Superior temporal gyrus (tissue), 1 donor: ENCODE results near the gene HNRNPD.
"Not testable (repeated sequence)": the region's sequence is repeated elsewhere in the genome, so short reads cannot be mapped to it uniquely, and the experiment has no call there.

Source experiments
- DNase-seq: peaks from one replicate; pipeline ENCODE4 v3.0.0-alpha.2; 2016; ENCODE audit errors: extremely low spot score

Gene HNRNPD, protein sequence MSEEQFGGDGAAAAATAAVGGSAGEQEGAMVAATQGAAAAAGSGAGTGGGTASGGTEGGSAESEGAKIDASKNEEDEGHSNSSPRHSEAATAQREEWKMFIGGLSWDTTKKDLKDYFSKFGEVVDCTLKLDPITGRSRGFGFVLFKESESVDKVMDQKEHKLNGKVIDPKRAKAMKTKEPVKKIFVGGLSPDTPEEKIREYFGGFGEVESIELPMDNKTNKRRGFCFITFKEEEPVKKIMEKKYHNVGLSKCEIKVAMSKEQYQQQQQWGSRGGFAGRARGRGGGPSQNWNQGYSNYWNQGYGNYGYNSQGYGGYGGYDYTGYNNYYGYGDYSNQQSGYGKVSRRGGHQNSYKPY

DNA sequence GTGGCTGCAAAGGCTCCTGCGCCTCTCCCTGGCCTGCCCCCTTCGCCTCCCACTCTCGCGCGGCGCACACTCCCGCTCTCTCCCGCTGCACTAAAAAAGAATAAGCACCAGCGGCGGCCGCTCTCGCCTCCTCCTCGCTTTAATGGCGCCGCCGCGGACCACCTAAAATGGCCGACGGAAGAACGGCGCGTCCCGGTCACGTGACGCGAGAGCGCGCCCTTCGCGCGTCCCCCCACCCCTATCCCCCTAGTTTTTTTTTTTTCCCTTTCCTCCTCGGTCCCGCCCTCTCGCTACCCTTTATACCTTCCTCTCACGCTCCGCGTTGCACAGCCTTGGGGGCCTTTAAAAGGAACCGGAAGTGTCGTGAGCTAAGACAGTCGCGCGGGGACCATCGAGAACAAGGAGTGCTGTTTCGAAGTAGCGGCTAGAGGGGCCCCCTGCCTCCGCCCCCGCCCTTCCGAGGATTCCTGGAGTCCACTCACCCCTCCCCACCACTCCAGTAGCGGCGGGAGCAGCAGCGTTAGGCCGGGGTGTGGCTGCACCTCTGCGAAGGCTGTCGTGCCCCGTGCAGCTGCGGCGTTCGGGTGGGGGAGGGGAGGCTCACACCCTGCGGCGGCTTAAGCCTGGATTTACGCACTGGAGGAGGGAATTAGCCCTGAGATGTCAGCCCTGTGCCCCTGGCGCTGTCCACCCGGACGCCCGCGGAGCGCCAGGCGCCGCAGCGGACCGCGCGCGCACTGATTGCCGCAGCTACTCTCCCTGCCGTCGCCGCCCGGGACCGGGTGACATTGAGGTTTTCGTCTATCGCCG is at the start of gene HNRNPD:
HNRNPD (minus strand) TSS at position 176 of the 810 bp plus-strand sequence. CDS start 313 bp downstream, outside the sequence.
- peak; percentile 98 for DNase-seq

DNA sequence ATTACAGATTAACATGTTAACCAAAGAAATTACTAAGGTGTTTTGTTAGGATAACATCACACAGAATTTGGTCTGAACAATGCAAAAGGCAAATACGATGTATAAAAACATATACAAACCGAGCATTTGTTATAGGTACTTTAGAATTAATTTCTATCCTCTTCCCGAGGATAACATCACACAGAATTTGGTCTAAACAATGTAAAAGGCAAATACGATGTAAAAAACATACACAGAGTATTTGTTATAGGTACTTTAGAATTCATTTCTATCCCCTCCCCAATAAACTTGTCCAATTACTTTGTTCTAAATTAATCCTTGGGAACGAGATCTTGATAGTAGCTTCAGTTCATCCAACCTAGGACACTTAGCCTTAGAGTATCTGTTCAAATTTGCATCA is 48.8 kb upstream of the HNRNPD start:
- no peak for DNase-seq

DNA sequence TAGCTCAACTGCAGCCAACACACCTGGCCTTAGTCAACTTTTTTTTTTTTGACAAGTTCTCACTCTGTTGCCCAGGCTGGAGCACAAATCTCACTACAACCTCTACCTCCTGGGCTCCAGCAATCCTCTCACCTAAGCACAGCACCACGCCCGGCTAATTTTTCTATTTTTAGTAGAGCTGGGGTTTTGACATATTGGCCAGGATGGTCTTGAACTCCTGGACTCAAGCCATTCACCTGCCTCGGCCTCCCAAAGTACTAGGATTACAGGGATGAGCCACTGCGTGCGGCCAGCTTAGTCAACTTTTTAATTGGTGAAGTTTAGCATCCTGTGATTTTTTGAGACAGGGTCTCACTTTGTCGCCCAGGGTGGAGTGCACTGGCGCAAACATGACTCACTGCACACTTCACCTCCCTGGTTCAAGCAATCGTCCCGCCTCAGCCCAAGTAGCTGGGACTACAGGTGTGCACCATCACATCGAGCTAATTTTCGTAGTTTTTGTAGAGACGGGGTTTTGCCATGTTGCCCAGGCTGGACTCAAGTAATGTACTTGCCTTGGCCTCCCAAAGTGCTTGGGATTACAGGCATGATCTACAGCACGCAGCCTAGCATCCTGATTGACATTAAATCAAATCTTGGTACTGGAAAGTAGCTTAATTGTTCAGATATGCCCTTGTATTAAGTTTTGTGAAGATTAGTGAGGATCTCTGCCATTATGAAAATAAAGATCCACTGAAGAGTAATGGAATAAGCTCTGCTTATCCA is 48.2 kb upstream of the HNRNPD start:
- DNase-seq = no peak

DNA sequence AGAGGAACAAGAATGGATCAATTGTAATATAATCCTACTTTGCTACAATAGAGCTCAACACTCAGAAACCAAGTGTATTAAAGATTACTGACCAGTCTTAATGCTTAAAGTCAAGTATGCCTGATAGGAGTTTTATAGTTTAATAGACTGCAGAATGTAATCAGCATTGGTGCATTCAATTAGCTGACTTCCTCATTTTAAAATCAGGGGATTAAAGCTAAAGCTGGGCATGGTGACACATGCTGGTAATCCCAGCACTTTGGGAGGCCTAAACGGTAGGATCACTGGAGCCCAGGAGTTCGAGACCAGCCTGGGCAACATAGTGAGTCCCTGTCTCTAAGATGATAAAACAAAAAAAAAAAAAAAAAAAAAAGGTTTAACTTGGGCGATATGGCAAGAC is 45.7 kb upstream of the HNRNPD start:
- no peak for DNase-seq

DNA sequence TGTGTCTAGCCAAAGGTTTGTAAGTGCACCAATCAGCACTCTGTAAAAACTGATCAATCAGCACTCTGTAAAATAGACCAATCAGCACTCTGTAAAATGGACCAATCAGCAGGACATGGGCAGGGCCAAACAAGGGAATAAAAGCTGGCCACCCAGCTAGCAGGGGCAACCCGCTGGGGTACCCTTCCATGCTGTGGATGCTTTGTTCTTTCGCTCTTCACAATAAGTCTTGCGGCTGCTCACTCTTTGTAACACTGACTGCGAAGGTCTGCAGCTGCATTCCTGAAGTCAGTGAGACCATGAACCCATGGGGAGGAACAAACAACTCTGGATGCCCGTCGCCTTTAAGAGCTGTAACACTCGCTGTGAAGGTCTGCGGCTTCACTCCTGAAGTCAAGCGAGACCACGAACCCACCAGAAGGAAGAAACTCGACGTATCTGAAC is 42.2 kb upstream of the HNRNPD start:
- DNase-seq = no peak

DNA sequence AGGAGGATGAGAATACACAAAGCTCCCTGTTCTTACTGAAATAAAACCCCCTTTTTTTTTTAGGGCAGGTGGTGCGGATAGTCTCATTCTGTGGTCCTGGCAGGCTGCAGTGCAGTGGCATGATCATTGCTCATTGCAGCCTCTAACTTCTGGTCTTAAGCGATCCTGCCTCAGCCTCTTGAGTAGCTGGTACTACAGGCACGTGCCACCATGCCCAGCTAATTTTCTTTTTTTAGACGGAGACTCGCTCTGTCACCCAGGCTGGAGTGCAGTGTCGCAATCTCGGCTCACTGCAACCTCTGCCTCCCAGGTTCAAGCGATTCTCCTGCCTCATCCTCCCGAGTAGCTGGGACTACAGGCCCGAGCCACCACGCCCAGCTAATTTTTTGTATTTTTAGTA is 41.3 kb upstream of the HNRNPD start:
- DNase-seq = not testable (repeated sequence)

DNA sequence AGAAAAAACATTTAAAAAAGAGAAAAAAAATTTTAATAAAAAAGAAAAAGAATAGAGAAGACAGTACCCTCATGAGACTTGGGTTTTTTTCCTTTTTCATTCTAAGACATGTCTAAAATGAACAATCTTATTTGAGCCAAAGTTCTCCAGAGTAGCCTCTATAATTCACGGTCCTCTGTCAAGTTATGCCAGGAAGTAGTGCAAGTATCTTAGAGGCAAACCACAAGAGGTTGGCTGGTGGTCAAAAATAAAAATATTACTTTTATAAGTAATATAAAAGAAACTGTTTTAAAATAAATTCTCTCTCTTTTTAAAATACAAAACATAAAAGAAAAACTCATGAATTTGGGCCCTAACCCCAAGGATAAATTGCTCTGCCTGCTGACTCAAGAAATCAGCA is 29.9 kb upstream of the HNRNPD start:
- DNase-seq = no peak

DNA sequence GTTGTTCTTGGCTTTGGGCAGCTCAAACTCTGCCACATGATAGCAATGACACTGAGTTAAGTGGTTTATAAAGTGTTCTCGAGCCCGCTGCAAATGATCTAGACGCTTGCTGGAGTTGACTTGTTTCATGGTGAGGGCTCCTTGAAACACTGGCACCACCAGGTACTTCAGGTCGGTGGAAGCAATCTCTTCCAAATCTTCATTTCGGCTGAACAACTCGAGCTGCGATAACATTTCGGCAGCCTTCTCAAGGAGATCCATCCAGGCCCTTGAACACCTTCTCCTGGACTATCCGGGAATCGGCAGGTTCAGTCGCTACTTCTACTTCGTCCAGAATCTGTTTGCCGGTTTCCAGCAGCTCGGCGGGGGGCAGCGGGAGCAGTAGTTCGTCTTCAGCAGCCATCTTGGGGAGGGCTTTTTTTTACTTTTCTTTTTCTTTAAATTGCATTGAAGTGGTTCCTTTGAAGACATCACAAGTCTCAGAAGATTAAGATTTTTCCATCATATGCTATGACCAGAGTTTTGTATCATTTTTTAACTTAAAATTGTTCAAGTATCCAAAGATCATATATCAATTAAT is 28.5 kb upstream of the HNRNPD start:
- DNase-seq = no peak

DNA sequence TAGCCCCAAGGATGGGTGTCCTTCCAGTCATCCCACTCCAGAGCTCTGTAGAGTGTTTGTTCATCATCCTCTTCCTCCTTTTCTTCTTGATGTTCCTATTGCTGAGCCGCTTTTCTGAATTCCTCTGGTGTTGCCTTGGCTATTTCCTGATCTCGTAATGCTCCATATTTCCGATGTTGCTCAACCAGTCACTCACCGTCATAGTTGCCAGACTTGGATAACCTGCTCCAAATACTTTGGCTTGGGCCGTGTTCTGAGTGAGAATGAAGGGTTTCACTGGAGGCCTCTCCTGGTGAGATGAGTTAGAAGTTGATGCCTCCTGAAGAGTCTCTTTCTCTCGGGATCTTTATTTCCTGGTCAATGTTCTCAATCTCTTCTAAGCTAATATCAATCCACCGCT is 27.8 kb upstream of the HNRNPD start:
- no peak for DNase-seq

DNA sequence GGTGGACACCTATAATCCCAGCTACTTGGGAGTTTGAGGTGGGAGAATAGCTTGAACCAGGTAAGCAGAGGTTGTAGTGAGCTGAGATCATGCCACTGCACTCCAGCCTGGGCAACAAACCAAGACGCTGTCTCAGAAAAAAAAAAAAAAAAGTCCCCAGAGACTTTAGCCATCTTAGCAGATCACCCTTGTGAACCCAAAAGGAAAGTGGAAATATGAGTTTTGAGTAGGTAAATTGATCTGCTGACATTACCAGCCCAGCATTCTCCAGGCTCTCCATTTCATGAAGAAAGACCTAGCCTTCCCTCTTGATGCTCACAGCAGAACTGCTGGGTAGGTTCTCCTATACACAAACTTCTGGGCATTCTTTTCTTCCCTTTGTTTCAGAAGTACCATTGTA is 24.5 kb upstream of the HNRNPD start:
- no peak for DNase-seq

DNA sequence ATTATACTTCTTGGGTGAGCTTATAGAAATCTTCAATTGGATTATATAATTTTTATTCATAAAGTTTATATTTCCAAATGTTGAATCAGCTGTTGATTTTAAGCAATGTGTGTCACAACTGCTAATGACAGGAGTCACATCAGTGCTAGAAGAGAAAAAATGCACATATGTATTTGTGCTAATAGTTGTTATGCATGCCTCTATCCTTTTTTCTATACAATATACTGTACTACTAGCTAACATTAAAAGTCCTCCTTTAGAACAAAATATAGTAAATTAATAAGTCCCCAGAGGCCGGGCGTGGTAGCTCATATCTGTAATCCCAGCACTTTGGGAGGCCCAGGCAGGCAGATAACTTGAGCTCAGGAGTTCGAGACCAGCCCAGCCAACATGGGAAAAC is 23.7 kb upstream of the HNRNPD start:
- no peak for DNase-seq

DNA sequence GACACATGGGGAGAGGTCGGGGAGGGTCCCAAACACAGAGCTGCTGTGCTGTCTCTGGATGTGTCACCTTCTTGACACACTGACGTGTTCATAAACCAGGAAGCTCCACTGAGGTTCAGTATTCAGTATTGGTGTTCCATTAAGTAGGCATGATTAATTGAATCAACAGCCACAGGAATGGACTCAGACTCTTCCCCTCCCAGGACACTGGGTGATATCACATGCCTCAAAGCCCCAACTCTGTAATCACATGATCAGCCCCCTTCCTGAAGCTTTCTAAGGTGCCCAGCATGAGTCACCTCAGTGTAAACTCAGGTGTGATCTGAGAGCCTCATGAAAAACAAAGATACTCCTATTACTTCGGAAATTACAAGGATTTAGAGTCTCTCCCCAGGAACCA is 21.1 kb upstream of the HNRNPD start:
- no peak for DNase-seq

DNA sequence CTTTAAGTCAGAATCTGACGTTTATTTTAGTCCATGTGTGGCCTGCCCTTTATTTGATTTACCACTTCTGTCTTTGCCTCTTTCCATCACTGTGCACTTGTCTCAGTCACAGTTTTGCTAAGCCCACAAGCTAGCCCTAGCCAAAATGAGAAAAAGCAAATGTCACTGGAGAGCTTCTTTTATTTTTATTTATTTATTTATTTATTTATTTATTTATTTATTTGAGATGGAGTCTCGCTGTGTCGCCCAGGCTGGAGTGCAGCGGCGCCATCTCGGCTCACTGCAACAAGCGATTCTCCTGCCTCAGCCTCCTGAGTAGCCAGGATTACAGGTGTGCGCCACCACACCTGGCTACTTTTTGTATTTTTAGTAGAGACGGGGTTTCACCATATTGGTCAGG is 16.3 kb upstream of the HNRNPD start:
- not testable (repeated sequence) for DNase-seq

DNA sequence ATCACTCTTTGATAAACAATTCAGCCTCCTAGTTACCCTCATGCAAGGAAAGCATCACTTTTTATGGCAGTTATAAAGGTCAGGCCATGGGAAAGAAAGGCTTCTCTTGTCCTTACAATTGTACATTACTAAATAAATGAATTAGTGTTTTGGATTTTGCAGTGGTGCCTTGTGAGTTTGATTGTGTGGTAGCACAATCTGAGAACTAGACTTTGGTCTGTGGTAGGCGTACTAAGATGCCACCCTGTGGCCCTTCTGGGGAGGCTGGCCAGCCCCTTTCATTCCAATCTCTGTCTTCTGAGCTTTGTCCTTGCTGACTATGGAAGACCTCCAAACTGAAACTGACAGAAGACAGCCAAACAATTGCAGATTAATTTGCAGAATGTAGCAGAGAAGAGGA is 14.6 kb upstream of the HNRNPD start:
- peak; percentile 20 for DNase-seq

DNA sequence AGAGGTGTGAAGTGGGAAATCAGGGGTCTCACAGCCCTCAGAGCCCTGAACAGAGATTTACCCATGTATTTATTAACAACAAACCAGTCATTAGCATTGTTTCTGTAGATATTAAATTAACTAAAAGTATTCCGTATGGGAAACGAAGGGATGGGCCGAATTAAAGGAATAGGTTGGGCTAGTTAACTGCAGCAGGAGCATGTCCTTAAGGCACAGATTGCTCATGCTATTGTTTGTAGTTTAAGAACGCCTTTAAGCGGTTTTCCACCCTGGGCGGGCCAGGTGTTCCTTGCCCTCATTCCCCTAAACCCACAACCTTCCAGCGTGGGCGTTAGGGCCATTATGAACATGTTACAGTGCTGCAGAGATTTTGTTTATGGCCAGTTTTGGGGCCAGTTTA is 12.5 kb upstream of the HNRNPD start:
- DNase-seq = not testable (repeated sequence)

DNA sequence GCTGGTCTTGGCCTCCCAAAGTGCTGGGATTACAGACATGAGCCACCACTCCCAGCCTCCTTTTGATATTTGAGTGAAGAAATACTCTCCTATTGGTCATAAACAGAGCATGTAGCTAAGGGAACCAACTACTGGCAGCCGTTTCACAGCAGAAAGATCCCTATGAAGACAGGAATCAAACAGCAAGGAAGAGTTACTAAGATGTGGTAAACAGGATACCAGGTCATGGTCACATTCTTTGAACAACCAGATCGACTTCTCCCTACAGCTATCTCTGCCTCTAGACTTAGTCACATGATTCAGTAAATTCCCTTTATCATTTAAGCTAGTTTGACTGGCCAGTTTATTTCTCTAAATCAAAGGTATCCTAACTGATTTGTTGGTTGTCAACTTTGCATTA is 9.0 kb upstream of the HNRNPD start:
- no peak for DNase-seq

DNA sequence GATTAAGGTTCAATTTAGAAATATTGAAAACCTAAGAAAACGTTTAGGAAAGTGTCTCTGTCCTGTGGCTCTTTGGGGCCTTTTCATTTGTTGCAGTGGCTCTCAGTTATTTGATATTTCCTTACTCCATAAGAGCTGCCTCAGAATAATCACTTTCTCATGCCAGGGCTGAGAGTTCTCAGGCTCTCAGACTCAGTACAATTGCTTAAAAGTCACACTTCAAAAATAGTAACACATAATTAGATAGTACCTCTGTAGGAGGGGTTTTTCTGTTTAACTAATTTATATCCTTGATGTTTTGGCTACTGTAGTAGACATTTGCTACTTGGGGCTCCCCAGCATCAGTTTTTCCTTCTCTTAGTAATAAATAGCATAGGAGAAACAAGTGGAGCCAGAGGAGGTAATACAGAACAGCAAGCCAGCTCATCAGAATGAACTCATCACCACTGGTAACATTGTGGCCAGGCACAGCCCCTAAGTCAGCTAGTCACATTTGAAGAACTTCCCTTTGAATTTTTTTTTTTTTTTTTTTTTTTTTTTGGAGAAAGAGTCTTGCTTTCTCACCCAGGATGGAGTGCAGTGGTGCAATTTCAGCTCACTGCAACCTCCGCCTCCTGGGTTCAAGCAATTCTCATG is 8.0 kb upstream of the HNRNPD start:
- DNase-seq = no peak

DNA sequence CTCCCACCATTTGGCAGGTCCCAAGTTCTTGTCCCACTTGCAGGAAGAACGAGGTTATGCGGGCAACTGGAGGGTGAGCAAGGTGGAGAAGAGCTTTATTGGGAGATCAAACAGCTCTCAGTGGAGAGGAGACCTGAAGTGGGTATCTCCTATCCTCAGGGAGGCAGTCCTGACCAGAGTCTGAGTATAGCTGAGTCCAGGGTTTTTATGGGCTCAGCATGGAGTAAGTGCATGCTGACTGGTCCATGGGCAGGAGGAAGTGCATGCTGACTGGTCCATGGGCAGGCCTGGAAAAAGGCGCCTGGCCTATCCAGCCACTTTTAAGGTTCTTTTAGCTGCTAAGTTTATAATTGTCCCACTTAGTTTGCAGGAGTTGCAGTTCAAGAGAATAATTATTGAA is 7.4 kb upstream of the HNRNPD start:
- DNase-seq = no peak

DNA sequence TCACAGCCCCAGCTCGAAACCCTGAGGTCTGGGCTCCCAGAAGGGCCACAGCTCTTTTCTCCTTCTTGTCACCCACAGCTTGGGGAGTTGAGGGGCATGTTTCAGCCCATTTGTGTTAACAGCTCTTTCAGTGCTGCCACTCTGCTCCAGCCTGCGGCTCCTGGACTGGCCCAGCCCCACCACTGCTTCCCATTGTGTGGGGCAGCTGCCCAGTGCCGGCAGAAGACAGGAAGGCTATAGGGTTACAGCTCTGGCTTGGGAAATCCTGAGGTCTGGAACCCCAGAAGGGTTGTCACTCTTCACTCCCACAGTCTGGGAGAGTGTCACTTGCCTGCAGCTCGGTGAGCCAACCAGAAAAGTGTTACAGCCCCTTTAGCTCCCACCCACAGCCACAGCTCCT is 7.0 kb upstream of the HNRNPD start:
- DNase-seq = no peak

DNA sequence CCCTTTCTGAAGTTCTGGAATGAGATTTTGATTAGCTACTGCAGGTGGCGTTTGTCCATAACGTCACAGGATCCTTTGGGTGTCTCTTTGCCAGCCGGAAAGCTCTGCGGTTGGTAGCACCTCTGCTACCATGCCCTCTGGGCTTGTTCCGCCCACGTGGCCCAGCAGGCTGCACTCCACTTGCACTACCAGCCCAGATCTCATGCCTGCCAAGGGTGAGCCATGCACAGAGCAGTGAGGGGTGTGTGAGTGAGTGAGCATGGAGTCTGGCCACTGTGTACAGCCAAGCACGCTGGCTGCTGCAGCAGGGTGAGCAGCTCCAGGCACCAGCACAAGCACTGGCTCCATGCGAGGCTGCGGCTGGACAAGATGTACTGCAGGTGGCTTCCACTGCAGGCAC is 6.6 kb upstream of the HNRNPD start:
- DNase-seq = no peak

DNA sequence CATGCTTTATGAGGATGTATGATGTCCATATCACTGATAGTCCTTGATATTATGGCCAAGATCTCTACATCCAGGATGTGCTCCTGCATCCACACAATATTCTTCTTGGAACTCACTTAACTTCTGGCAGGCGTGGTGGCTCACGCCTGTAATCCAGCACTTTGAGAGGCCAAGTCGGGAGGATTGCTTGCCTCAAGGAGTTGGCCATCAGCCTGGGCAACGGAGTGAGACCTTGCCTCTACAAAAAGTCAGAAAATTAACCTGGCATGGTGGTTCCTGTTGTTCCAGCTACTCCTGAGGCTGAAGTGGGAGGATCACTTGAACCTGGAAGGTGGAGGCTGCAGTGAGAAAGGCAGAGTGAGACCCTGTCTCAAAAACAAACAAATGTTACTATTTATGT is 2.3 kb upstream of the HNRNPD start:
- DNase-seq = no peak

DNA sequence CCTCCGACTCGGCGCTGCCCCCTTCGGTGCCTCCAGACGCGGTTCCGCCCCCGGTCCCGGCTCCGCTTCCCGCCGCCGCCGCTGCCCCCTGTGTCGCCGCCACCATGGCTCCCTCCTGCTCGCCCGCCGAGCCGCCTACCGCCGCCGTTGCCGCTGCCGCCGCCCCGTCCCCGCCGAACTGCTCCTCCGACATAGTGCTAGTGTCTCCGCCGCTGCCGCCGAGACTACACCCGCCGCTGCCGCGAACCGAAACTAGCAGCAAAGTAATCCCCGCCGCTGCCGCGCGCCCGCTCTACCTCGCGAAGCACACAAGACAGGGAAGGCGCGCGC is 340 bp downstream of the HNRNPD start:
- no peak for DNase-seq
